GF-D8 (cell line): ENCODE results near the gene ANKRD16.
A peak's percentile ranks its signal among the peaks of the same experiment; 100 is the strongest.
"Not testable (repeated sequence)": the region's sequence is repeated elsewhere in the genome, so short reads cannot be mapped to it uniquely, and the experiment has no call there.

Experiments used
- DNase-seq: peaks from one replicate; lab custom pipeline; 2025; lab: John Stamatoyannopoulos, UW

Gene ANKRD16

DNA sequence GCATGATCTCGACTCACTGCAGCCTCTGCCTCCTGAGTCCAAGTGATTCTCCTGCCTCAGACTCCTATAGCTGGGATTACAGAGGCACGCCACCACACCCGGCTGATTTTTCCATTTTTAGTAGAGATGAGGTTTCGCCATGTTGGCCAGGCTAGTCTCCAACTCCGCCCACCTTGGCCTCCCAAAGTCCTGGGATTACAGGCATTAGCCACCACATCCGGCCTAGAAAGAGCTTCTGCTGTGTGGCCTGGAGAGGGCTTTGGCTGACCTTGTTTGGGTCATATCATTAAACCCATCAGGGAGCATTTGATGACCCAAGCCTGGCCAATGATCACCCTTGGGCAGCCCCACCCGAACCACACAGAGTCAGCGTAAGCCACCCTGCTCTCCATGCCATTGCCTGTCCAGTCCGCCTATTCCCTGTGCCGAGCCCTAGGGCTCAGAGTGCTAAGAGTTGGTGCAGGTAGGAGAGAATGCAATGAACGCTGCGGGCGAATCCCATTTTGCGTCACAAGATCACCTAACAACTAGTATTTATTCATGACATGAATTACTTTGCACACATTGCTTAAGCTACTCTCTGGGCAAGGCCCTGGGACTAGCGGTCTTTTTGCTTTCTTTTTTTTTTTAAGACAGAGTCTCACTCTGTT lies 54.1 kb downstream of the ANKRD16 start:
- no peak for DNase-seq

DNA sequence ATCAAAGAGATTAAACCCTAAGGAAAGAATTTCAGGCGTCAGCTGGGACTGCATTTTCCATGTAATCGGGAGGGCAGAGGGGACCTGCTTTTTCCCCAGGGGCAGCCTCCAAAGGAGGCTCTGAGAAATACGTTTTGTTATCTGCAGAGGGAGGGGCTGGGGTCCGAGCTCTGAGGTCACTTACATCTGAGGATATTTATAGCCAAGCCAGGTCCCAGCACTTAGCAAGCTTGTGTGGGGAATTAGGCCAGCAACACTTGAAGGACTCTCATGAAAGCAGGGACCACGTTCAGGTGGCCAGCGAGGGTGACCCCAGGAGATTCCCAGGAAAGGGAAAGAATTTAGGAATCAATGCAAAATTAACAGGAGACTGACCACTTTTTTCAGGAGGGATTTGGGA lies 55.9 kb downstream of the ANKRD16 start:
- DNase-seq = no peak

DNA sequence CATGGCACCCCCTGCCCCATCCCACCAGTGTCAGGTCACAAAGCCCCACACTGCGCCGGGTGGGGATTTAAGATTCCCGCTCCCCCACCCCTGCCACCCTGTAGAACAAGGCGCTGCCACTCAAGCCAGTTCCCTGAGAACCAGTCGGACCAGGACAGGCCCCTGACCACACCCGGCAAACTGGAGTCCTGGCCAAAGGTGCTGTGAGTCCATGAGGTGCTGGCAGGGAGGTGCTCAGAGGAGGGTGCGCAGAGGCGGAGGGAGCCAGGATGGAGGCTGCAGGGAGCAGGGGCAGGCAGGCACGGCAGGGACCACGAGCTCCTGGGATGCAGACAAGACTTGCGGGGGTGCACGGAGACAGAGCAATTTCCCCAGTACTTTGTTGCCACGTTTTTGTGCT lies 56.7 kb downstream of the ANKRD16 start:
- no peak for DNase-seq

DNA sequence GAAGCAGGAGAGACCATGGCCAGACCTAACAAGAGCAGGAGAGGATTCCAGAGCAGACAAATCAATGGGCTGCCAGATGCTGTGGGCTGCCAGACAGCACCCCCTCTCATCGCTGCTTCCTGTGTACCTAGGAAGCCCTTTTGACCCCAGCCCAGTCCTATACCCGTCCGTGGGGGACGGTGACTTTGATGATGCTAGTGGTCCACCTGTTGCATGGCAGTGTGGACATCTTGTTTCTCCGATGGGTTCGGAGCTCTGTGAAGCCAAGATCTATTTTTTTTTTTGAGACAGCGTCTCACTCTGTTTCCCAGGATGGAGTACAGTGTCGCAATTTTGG lies 58.3 kb downstream of the ANKRD16 start:
- no peak for DNase-seq

DNA sequence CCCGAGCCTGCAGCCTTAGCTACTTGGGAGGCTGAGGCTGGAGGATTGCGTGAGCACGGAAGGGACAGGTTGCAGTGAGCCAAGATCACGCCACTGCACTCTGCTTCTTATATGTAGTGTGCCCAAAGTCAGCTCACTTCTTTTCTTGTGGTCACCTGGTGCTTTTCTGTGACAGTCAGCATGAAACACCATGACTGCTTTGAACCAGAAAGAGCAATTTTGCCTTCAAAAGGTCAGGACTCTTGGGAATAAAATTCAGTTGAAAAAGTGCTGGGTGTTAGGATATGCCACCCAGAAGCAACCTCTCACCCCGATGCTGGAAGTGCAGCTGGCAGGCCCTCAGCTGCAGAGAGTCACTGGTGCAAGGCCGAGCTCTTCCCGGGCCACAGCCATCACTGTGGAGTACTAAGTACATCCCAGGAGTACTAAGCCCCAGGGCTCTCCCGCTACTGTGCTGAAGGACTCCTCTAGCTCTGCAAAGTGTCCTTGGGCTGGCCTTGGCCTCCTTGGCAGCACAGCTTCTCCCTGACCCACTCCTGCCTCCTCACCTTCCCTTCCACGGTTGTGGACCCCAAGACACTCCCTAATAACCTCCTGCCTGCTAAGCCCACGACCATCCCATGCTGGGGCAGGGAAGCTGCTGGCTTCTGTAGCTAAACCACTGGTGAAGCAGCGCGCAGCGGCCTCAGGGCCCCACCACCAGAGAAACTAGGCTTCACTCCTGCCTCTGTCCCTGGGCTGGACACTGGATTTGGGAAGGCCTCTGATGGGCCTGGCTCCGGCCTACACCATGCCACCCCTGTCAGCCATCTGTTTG lies 58.9 kb downstream of the ANKRD16 start:
- DNase-seq = no peak

DNA sequence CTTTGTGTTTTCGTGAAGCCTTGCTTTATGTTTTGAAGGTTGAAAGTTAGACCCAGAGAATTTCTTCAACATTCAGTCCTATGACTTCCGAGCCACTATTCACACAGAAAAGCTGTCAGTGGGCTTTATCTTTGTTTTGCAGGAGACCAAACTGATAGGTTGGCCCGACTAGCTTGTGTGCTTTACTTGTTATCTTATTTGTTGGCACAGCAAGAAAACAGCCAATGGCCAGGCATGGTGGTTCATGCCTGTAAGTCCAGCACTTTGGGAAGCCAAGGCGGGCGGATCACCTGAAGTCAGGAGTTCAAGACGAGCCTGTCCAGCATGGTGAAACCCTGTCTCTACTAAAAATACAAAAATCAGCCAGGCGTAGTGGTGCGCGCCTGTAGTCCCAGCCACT lies 60.4 kb downstream of the ANKRD16 start:
- DNase-seq = no peak

DNA sequence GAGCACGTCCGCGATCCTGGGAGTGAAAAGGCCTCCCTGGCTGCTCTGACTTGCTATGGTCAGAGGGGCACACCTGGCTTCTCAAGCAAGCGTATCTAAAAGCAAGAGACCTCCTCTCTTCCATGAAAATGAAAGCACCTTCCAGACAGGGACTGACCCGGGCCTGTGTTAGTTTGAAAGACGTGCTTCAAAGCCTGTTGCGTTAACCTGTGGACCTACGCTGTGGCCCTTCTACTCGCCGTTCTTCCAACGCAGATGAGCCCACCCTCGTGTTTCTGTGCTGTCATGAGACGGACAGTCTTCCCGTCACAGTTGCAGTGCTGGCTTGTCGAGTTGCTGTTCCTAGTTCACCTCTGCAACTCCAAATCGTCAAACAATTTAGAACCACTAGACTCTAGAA lies 61.0 kb downstream of the ANKRD16 start:
- DNase-seq = no peak

DNA sequence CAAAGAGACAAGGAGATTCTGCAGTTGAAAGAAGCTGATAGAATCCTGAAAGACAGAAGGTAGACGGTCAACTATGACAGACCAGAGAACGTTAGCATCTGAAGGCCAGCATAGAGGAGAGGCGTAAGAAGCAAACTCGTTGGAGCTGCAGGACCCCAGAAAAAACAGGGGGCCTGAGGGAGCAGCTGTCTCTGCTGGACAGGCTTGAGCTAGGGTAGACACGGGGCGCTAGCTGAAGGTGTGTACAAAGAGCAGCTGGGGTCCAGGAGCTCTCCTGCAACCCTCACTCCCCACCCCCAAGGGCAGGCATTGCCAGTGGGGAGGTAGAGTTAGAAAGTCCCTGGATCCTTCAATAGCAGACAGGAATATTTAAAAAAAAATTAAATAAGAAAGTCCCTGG lies 61.9 kb downstream of the ANKRD16 start:
- no peak for DNase-seq

DNA sequence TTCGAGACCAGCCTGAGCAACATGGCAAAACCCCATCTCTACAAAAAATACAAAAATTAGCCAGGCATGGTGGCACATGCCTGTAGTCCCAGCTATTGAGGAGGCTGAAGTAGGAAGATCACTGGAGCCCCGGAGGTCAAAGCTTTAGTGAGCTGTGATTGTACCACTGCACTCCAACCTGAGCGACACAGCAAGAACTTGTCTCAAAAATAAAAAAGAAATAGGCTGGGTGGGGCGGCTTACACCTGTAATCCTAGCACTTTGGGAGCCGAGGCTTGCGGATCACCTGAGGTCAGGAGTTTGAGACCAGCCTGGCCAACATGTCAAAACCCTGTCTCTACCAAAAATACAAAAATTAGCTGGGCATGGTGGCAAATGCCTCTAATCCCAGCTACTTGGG lies 63.2 kb downstream of the ANKRD16 start:
- DNase-seq = not testable (repeated sequence)

DNA sequence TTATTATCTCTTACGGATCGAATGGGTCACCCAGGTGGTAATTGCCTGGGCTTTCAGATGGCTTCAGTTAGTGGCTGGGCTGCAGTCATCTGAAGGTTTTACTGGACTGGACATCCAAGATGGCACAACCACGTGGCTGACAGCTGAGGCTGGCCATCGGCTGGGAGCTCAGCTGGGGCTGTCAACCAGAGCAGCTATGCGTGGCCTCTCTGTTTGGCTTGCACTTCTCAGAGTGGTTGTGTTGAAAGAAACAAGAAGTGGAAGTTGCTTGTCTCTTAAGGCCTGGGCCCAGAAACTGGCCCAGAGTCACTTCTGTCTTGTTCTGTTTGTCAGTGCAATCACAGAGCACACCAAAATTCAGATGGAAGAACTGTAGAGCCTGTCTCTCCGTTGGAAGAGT lies 70.8 kb downstream of the ANKRD16 start:
- no peak for DNase-seq

DNA sequence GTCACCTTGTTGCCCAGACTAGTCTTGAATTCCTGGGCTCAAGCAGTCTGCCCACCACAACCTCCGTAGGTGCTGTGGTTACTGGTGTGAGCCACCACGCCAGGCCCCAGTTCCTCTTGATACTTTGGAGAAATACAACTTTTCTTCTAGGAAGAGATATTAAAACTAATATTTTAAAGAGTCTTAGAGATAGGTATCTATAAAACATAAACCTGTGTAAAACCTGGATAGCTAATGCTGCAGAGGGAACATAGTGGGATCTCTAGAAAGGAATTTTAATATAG lies 71.7 kb downstream of the ANKRD16 start:
- no peak for DNase-seq

DNA sequence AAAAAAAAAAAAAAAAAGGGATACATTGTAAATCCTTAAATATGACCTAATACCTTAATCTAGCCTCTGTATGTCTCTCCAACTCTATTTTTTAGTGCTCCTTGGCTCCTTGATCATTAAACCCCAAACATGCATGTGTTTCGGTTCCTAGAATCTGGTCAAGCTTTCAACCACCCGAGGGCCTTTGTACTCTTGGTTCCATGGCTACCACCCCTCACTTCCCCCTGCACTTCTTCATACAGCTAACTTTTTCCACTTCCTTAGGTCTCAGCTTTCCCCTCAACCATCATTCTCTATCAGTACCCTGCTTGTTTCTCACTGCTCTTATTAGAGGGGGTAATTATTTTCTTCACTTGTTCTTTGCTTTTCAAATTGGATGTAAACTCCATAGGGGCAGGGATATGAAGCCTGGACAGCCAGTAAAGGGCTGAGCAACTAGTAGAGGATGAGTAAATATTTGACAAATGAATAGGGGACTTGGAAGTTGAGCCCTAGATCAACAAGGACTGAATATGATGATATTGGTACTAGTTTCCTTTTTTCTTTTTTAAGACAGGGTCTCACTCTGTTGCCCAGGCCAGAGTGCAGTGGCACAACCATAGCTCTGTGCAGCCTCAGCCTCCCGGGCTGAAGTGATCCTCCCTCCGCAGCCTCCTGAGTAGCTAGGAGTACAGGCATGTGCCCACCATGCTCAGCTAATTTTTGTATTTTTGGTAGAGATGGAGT lies 72.2 kb downstream of the ANKRD16 start:
- DNase-seq = no peak

DNA sequence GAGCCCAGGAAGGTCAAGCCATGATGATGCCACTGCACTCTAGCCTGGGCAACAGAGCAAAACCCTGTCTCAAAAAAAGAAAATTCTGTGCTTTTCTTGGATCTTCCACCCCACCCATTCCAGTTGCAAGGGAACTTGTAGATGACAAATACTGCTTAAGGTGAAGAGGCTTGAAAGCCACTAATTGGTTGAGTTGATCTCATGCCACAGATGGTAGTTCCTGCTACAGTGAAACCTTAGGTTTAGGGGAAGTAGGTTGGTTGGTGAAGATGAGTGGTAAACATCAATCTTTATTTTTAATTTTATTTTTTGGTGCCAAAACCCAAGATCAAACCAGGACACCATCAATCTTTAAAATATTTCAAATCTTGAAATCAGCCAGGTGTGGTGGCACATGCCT lies 73.5 kb downstream of the ANKRD16 start:
- DNase-seq = no peak

DNA sequence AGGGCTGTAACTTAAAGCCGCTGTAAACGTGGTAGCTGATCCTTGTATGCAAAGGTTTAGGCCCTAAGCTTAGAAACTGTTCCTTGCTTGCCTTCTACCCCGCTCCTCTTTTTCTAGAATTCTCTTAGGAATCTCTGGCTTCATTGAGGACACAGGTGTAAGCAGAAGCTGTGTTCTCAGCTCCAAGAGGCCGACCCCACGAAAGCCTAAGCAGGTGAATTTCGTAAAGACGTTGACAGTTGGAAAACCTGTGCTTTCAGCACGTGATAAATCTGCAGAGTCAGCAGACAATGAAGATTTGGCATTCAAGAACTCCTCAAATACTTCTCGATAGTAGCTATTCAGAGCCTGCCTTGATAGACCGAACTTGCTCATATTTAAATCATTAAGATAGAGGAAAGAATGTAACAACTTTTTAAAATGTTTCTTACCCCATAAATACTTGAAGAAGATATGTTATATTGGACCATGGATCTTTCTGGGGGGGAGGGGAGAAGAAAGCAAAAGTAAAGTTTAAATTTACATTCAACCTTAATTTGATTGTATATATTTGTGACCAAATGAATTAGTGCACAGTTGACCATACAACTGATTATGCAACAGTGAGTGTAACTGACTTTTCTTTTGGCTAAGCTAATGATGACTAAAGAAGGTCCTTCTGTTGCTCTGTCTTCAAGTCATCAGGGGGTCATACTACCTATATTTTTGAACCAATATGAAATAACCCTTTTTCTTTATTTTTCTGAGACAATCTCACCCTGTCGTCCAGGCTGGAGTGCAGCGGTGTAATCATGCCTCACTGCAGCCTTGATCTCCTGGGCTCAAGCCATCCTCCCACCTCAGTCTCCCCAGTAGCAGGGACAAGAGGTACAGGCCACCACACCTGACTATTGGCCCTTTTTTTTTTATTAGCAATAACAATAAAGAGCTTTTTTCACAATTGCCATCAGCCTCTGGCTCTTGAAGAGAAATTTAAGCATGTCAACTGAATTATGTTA lies 75.3 kb downstream of the ANKRD16 start:
- peak; percentile 44 for DNase-seq

DNA sequence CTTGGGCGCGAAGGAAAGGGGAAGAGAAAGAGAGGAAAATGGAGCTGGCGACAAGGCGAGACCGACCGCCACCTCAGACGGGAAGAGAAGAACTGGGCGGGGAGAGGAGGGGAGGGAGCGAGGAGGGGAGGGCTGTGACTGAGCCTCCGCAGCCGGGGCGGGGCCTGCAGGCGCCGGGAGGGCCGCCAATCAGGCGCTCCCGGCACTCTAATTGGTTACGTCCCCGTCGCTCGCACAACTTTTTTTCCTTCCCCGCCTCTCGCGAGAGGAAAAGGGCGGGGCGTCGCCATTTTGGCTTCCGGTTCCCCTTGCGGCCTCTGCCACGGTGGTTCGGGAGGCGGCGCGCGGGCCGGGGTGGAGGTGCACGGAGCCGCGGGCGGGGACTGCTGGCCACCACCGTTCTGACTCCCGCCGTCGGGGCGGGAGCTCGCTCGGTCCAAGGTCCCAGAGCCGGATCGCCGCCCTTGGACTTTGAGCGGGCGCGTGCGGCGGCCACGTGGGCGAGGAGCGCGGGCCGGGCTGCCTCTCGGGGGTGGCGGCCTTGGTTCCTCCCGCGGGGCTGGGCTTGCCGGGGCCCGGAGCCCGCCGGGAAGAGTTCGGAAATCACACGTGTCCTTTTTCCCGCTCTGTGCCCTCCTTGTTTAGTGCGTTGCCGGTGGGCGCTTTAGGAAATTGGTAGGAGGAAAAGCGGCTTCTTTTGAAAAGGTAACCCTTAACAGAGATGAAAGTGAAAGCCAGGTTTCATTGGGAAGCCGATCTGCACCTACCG lies 76.2 kb downstream of the ANKRD16 start, which contains the start of gene GDI2:
TSS of gene GDI2 (minus strand) at position 94 of the 769 bp plus-strand sequence. CDS start 176 bp downstream, outside the sequence.
- DNase-seq = peak; percentile 87

DNA sequence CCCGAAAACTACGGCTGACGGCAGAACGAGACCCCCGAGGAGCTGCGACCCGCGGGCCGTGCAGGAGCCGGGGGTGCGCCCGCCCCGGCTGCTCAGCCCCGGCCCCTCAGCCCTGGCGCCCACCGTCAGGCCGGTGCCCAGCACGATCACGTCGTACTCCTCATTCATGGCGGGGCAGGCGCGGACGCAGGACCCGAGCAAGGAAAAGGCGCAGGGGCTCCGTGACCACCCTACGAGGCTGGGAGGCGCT lies 76.7 kb downstream of the ANKRD16 start:
- DNase-seq = no peak

DNA sequence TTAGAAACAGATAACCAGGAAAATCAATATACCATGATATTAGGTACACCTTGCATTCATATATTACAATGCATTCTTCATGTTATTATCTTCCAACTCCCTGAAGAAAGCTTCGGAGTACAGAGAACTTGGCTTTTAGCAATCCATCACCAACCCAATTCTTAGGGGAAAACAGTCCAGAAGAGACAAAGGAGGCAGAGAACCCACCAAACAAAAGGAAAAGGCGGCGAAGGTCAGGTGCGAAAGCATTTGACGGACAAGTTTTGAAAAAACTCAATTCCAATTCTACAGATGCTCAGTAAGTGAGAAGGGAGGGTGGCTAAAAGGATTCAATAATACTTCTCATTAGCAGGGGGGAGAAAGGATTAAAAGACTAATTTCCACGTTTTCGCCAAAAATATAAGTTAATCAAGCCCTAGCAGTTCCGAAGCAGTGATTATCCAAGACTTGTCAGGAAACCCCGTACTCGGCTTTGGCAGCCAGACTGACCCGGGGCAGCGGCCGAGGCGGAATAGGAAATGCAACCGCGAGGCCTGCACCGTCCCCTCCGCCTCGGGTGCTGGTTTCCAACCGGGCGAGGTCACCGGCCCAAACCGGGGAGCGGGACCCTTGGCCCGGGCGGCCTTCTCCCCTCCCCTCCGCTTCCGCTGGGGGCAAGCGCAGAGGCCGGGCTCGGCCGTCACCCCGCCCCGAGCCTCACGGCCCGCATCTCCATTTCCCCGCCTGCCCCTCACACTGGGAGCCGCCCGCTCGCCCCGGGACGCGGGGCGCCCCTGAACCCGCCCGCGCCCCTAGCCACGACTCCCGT lies 77.2 kb downstream of the ANKRD16 start:
- DNase-seq = no peak
